ENCODE results near the gene RPS21.

Gene RPS21

GRCh38 chr20:62354031-62354808 is 32.7 kb upstream of the RPS21 start:
- DNase-seq = no peak

- no peak for DNase-seq
Observed at GRCh38 chr20:62354811-62355341, 32.0 kb upstream of the RPS21 start.

GRCh38 chr20:62355516-62355877 is 31.4 kb upstream of the RPS21 start:
- no peak for DNase-seq

- DNase-seq = peak; percentile 77
Observed at GRCh38 chr20:62355878-62356588, 30.9 kb upstream of the RPS21 start.

GRCh38 chr20:62356589-62357186 is 30.2 kb upstream of the RPS21 start:
- DNase-seq = no peak

GRCh38 chr20:62357187-62357667 is 29.7 kb upstream of the RPS21 start:
- DNase-seq = no peak

GRCh38 chr20:62357681-62358080 is 29.2 kb upstream of the RPS21 start:
- no peak for DNase-seq

GRCh38 chr20:62358171-62359042 is 28.5 kb upstream of the RPS21 start:
- no peak for DNase-seq

GRCh38 chr20:62359043-62359490 is 27.8 kb upstream of the RPS21 start:
- no peak for DNase-seq

- no peak for DNase-seq
Observed at GRCh38 chr20:62359491-62360121, 27.3 kb upstream of the RPS21 start.

GRCh38 chr20:62360854-62361798 is 25.8 kb upstream of the RPS21 start:
- no peak for DNase-seq

- DNase-seq = no peak
Observed at GRCh38 chr20:62361799-62362589, 24.9 kb upstream of the RPS21 start.

- DNase-seq = no peak
Observed at GRCh38 chr20:62362590-62362940, 24.3 kb upstream of the RPS21 start.

- no peak for DNase-seq
Observed at GRCh38 chr20:62362991-62363919, 23.6 kb upstream of the RPS21 start.

GRCh38 chr20:62363920-62364851 is 22.7 kb upstream of the RPS21 start:
- no peak for DNase-seq

- no peak for DNase-seq
Observed at GRCh38 chr20:62364911-62365736, 21.8 kb upstream of the RPS21 start.
